Coronary artery (tissue), 2 donors: ENCODE measurements around the gene GNAS.

Experiments used
- DNase-seq: peaks from one replicate; pipeline ENCODE4 v3.0.0-alpha.2; 2017; ENCODE audit warnings: low spot score
- H3K27ac ChIP-seq, 2 donors: fragments of 200-600 bp; sonication (generic); one replicate each; pipeline ENCODE4 v1.5.1; 2016 to 2019
- H3K4me3 ChIP-seq: fragments of 200-600 bp; sonication (generic); 2 replicates; pipeline ENCODE4 v1.5.1; 2016; ENCODE audit warnings: mild to moderate bottlenecking, moderate library complexity
- TF ChIP-seq, protein P1 (sequence below): fragments of 200-600 bp; sonication (generic); IDR thresholded peaks from one replicate; pipeline ENCODE4 v1.5.1; 2019; ENCODE audit warnings: antibody characterized with exemption

GNAS gene

DNA sequence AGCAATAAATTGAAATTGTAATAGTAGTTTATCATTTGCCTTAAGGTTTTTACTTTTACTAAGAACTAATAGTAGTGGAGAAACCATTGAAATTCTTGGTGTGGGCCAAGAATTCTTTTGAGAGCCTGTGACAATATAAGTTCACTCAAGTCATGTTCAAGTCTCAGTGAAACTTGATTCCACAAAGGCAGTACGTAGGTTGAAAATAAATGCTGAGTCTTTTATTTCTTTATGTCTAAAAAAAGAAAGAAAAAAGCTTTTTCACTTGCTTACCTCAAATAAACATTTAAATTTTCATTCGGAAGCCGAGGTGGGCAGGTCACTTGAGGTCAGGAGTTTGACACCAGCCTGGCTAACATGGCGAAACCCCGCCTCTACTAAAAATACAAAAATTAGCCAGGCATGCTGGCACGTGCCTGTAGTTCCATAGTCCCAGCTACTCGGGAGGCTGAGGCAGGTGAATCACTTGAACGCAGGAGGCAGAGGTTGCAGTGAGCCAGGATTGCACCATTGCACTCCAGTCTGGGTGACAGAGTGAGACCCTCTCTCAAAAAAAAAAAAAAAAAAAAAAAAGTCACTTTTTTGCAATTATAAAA is 70.7 kb downstream of the GNAS start:
- DNase-seq: no peak
- H3K4me3 ChIP-seq: no peak overlapping the region
- TF ChIP-seq, protein P1, sequence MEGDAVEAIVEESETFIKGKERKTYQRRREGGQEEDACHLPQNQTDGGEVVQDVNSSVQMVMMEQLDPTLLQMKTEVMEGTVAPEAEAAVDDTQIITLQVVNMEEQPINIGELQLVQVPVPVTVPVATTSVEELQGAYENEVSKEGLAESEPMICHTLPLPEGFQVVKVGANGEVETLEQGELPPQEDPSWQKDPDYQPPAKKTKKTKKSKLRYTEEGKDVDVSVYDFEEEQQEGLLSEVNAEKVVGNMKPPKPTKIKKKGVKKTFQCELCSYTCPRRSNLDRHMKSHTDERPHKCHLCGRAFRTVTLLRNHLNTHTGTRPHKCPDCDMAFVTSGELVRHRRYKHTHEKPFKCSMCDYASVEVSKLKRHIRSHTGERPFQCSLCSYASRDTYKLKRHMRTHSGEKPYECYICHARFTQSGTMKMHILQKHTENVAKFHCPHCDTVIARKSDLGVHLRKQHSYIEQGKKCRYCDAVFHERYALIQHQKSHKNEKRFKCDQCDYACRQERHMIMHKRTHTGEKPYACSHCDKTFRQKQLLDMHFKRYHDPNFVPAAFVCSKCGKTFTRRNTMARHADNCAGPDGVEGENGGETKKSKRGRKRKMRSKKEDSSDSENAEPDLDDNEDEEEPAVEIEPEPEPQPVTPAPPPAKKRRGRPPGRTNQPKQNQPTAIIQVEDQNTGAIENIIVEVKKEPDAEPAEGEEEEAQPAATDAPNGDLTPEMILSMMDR: no peak
- no peak overlapping the region for H3K27ac ChIP-seq

DNA sequence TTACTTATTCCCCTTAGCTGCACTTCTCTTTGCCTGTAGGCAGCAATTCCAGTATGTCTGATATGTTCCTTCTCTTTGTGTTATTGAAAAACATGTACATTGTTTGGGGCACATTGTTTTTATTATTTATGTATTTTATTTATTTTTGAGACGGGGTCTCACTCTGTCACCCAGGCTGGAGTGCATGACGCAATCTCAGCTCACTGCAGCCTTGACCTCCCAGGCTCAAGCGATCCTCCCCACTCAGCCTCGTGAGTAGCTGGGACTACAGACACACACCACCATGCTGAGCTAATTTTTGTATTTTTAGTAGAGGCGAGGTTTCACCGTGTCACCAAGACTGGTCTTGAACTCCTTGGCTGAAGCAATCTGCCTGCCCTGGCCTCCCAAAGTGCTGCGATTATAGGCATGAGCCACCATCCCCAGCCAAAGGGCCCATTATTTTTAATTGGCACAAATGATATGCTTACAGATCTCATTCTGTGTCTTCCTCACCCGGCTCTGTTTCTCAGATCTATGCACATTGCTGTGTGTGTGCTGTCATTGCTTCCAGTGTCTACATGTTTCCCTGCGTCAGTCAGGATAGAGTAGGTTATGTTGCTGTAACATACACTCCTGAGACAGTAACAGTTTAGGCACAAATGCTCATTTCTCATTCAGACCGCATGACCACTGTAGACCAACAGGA is 74.4 kb downstream of the GNAS start:
- no peak for DNase-seq
- TF ChIP-seq, protein P1: no peak
- H3K27ac ChIP-seq: no peak overlapping the region
- no peak overlapping the region for H3K4me3 ChIP-seq

DNA sequence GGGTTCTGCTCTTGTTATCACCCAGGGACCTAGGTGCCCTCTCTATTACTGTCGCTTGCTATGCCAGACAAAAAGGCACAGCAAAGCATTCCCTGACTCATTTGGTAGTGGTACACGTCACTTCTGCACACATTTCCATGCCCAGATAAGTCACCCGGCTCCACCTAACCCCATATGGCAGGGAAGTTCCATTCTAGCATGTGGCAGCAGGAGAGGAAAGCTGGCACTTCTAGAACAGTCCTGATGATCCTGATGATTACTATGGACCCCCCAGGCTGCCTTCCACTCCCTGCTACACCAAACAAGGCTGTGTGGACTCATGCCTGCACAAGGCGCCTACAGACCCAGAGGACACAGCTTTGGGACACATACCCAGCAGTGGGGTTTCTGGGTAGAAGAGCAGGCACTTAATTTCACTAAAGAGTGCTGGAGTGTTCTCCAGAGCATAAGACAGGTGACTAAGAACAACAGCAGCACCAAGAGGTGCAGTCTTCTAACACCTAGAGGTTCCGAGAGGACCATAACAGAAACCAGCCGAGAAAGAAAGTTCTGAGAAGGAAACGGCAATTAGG is 75.1 kb downstream of the GNAS start:
- TF ChIP-seq, protein P1: no peak
- no peak overlapping the region for H3K4me3 ChIP-seq
- no peak for DNase-seq
- H3K27ac ChIP-seq: no peak overlapping the region

DNA sequence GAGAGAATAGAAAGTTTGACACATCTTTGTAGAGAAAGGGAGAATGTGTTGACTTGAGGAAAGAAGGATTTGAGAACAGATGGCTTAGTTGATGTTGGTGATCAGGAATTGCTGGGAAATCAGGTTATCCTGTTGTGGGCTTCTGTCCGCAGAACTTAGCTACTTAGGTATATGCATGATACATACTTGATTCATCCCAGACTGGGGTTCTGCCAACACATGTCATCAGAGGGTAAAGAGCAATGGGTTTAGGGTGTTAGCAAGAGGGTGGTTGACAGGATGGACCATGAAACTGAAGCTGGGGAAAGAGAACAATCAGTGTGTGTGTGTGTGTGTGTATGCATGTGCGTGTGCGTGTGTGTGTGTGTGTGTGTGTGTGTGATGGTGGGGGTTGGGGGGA is 78.0 kb downstream of the GNAS start:
- TF ChIP-seq, protein P1: no peak
- no peak for DNase-seq
- Histone ChIP-seq H3K4me3 (no peak overlapping the region), H3K27ac (no peak overlapping the region)

DNA sequence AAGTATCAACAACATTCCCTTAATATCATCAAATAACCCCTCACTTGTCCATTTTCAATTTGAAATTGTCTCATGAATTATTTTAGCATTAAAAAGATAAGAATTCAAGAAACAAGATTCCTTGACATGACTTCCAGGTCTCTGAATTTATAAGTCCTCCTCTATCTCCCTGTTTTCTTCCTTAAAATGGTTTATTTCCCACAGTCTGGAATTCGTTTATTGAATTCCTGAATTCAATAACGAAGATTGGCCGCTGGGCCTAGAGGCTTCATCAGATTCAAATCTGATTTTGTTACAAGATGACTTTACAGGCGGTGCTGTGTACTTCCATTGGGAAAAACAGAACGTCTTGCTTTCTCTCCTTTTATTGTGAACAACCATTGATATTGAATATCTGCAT is 79.7 kb downstream of the GNAS start:
- Histone ChIP-seq H3K4me3 (no peak overlapping the region), H3K27ac (no peak overlapping the region)
- DNase-seq: no peak

DNA sequence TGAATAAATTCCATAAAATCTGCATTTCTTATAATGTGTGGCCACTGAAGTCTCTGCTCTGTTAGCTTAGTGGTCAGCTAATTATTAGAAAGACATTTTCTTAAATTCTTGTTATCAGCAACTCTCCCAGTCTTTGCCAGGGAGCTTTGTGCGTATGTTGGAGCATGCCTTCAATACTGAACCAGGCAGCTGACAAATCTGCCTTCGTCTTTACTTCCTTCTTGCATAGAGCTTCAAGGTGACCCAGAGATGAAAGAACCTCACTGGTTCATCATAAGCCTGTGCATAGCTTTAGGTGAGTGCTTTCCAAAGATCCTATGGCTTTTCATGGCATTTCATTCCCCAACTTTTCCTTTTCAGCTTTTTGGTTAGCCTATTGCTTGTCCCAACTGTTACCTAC is 85.6 kb downstream of the GNAS start:
- H3K4me3 ChIP-seq: no peak overlapping the region
- DNase-seq: no peak
- no peak overlapping the region for H3K27ac ChIP-seq
- TF ChIP-seq, protein P1: no peak

More for the DNA sequence above, 79.7 kb downstream of the GNAS start:
- TF ChIP-seq, protein P1: no peak

DNA sequence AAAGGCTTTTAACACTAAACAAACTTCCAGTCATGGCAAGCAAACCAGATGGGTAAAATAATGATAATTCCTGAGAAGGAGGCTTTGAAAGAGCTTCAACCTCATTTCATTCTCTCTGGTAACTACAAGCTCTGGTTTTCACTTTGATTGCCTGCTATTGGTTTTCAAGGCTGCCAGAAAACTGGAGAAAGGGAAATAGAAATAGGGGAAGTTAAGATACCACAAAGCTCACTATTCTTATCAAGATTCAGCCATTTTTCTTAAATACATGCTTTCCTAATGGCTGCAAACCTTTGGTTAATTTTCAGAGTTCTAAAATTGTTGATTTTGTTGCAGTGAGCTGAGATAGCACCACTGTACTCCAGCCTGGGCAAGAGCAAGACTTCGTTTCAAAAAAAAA is 86.0 kb downstream of the GNAS start:
- DNase-seq: no peak
- TF ChIP-seq, protein P1: no peak

More for the DNA sequence above, 86.0 kb downstream of the GNAS start:
- Histone ChIP-seq H3K4me3 (no peak overlapping the region), H3K27ac (no peak overlapping the region)
